ENCODE measurements around the gene ICE2.

Gene ICE2

GRCh38 chr15:60486742-60487141 lies 7.8 kb upstream of the ICE2 start:
- DNase-seq, result no peak

- DNase-seq, result no peak
These were observed 6.6 kb upstream of the ICE2 start for GRCh38 chr15:60485365-60486055.

DNA sequence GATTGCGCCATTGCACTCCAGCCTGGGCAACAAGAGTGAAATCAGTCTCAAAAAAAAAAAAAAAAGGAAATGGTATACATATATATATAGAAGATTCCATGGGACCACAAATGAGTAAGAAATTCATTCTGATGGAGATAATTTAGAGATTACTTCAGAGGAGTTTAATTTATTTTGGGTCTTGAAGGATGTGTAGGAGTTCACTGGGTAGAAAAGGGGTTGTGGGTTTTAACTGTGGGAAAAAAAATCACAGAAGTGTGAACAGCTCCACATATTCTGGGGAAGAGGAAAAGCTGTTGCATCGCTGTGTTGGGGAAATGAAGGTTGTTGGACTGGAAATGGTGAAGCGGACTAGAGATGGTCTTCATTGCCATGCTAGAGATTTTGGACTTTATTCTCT lies 4.1 kb upstream of the ICE2 start:
- no peak for DNase-seq

- DNase-seq, result no peak
These were observed 1.9 kb upstream of the ICE2 start for GRCh38 chr15:60480888-60481287.

DNA sequence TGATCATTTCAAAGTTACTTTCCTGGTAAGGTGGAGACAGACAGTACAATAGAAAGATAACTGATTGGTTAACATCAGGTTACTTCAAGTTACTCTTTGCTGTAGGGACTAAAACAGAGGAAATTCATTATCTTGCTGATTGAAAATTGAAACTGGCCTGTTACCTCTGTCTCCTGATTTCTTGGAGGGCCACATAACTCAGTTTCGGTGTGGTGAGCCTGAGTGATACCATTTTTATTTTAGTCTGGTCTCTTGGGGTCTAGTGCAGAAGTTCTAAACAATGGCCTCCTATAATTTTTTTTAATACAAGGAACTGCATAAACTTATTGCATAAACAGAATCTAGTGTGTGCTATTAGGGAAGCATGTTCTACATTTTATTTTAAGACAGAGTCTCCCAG lies 1.2 kb upstream of the ICE2 start:
- no peak for DNase-seq

- no peak for DNase-seq
These were observed 594 bp upstream of the ICE2 start for GRCh38 chr15:60479361-60480110.

DNA sequence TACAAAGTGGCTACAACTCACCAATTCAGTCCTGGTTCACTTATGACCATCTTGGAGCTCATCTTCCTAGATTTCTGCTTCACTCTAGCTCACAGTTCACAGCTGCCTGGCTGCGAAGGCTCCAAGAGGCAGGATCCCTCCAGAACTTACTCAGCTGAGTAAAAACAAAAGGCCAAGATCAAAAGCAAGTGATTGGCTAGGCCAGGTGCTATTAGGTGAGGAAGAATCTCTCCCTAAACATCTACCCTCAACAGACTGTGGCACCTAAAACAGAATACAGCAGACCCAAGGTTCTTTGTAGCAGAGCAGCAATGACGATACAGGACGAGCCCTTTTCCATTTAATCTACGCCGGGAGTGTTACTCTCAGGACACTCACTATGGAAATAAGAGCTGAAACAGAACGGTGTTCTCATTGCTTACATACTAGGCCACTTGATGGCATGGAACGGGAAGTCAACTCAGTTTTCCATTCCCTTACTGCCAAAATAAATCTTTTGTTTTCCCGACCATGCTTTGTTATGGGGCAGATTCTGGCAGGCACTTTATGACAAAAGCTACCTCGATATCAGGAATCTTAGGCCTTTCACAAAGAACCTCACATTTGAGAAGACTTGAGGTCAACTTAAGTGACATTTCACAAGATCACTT lies 901 bp downstream of the ICE2 start:
- no peak for DNase-seq

DNA sequence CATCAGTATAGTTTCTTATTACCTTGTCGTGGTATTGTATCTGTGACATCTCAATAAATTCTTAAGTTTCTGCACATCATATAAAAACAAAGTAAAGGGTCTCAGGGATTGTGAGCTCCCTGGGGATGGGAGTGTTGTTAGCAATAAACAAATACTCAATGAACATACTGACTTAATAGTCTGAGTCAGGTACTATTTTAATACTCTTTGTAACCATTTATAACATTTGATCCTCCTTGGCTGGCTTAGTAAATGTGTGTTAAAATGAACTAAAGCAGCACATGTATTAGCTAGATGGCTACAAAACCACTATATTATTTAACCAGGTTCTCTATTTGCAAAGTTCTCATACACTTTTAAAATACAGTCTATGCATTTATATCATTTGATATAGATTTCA lies 1.8 kb downstream of the ICE2 start:
- no peak for DNase-seq

DNA sequence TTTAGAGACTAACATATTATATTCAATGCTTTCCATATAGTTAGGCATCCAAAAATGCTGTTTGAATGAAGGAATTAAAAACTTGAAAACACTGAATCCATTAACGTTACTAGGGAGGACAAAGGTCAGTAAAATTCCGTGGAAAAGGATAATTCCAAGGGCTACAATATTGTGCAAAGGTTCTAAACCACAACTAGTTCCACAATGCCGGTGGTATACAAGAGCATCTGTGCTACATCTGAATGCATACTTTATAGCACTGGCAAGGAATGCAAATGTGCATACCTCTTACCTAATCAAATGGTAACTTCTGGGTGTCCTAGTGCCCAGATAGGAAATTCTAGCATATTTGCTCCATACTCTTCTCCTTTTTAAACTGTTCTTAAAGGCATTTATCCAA lies 2.2 kb downstream of the ICE2 start:
- DNase-seq, result no peak

- no peak for DNase-seq
These were observed 5.8 kb downstream of the ICE2 start for GRCh38 chr15:60473135-60473534.

DNA sequence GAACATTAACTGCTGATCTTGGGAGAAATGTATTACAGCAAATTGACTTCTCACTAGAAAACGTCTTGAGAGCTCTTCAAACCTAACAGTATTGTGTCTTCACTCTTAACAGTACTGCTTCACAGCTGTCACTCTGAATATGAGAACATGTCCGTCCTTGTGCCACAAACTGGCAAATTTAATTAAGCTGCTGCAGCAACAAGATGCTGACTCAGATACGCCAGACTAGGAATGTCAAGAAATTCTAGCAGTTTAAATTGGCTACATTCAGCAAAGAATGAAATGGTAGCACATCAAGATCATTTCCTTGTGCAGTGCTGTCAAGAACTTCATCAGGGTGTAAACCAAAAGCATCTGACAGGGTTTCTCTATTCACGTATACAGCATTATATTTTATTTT lies 7.6 kb downstream of the ICE2 start:
- no peak for DNase-seq

- no peak for DNase-seq
These were observed 8.9 kb downstream of the ICE2 start for GRCh38 chr15:60469893-60470641.

GRCh38 chr15:60464836-60465630 lies 13.9 kb downstream of the ICE2 start:
- DNase-seq, result no peak

GRCh38 chr15:60462027-60462426 lies 16.9 kb downstream of the ICE2 start:
- DNase-seq, result no peak

DNA sequence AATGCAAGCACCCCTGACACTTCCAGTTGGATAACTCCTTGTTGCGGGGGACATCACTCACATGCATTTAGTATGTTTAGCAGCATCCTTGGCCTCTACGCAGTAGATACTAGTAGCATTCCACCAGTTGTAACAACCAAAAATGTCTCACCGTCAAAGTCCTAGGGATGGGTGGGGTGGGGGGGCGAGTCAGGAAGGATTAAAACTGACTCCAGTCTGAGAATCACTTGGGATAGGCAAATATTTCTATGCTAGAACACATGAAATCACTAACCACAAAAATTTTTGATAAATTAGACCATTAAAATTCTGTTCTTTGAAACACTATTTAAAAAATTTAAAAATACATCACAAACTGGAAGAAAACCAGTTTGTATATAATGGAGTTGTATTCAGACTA lies 18.0 kb downstream of the ICE2 start:
- no peak for DNase-seq

GRCh38 chr15:60458721-60459120 lies 20.2 kb downstream of the ICE2 start:
- no peak for DNase-seq

GRCh38 chr15:60457985-60458384 lies 21.0 kb downstream of the ICE2 start:
- no peak for DNase-seq

- no peak for DNase-seq
These were observed 24.1 kb downstream of the ICE2 start for GRCh38 chr15:60454824-60455223.

GRCh38 chr15:60448668-60449360 lies 30.1 kb downstream of the ICE2 start:
- no peak for DNase-seq

- DNase-seq, result no peak
These were observed 34.5 kb downstream of the ICE2 start for GRCh38 chr15:60444289-60444912.

DNA sequence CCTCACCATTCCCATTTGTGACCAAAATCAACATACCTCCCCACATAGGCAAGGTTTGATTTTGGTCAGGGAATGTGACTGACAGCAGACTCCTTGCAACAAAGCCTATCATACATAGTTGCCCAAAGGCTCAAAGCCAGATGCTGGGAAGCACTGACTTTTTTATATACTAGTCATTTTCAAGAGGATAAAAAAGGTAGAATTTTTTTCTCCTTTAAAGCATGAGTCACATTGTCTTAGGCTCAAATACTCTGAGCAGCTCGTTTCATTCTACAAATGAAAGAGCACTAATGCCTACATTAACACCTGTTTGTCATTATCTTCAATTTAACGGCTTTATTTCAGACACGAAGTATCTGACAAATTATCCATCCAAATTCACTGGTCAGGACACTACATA lies 36.2 kb downstream of the ICE2 start:
- DNase-seq, result no peak

All from activated naive CD4-positive, alpha-beta T cell treated with anti-CD3 and anti-CD28 coated beads, Interleukin-2, amount 50 U/mL, for 16 hours (primary cell).